ENCODE results near the gene SERBP1.

- TF ChIP-seq CTCF (IDR thresholded peaks at IDR 0.05) (no peak), POLR2A (IDR thresholded peaks at IDR 0.05) (no peak)
These were observed 22.7 kb downstream of the SERBP1 start for GRCh38 chr1:67407498-67407897.

All from adrenal gland (tissue), 5 donors.